Peyer's patch (tissue), 4 donors: ENCODE measurements around the gene MPV17L.

Experiments used
- POLR2A ChIP-seq, 2 donors: fragments of 450-650 bp; IDR thresholded peaks; one replicate each; pipeline ENCODE4 v1.5.1; 2017; ENCODE audit warnings: antibody characterized with exemption in 2 of 2, mild to moderate bottlenecking in 2 of 2, moderate library complexity in 2 of 2
- TF ChIP-seq, protein P1 (sequence below), 6 experiments: fragments of 450-650 bp in 4 of 6; fragments of 200-600 bp in 2 of 6; sonication (generic) in 1 of 6; IDR thresholded peaks; one replicate each; pipeline ENCODE4 v1.5.1; 2017 to 2019; ENCODE audit warnings: antibody characterized with exemption in 6 of 6, mild to moderate bottlenecking in 3 of 6, moderate library complexity in 1 of 6

DNA sequence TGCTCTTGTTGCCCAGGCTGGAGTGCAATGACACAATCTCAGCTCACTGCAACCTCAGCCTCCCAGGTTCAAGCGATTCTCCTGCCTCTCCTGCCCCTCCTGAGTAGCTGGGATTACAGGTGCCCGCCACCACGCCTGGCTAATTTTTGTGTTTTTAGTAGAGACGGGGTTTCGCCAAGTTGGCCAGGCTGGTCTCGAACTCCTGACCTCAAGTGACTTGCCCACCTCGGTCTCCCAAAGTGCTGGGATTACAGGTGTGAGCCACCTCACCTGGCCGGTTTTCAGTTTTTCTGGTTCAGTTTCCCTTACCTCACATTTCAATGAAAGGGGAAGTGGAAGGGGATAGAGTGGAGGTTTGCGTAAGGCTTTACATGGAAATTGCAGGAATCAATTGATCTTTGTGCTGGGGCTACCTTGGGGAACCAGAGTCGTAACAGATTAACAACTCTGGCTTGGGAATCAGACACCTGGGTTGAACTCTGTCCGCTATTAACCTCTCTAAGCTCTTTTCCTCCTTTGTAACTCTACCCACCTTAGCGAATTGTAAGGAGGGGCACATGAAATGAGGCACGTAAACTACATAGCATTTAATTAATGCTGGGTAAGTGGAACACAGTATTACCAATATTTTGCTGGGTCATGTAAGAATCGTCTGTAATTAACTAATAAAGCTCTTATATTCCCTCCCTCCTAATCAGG is 3.2 kb downstream of the MPV17L start:
- TF ChIP-seq, protein P1, sequence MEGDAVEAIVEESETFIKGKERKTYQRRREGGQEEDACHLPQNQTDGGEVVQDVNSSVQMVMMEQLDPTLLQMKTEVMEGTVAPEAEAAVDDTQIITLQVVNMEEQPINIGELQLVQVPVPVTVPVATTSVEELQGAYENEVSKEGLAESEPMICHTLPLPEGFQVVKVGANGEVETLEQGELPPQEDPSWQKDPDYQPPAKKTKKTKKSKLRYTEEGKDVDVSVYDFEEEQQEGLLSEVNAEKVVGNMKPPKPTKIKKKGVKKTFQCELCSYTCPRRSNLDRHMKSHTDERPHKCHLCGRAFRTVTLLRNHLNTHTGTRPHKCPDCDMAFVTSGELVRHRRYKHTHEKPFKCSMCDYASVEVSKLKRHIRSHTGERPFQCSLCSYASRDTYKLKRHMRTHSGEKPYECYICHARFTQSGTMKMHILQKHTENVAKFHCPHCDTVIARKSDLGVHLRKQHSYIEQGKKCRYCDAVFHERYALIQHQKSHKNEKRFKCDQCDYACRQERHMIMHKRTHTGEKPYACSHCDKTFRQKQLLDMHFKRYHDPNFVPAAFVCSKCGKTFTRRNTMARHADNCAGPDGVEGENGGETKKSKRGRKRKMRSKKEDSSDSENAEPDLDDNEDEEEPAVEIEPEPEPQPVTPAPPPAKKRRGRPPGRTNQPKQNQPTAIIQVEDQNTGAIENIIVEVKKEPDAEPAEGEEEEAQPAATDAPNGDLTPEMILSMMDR (IDR thresholded peaks at IDR 0.05): no peak
- no peak for TF ChIP-seq POLR2A (IDR thresholded peaks at IDR 0.05)
